ENCODE measurements around the gene DDOST.
A peak's percentile ranks its signal among the peaks of the same experiment; 100 is the strongest.

DDOST gene

DNA sequence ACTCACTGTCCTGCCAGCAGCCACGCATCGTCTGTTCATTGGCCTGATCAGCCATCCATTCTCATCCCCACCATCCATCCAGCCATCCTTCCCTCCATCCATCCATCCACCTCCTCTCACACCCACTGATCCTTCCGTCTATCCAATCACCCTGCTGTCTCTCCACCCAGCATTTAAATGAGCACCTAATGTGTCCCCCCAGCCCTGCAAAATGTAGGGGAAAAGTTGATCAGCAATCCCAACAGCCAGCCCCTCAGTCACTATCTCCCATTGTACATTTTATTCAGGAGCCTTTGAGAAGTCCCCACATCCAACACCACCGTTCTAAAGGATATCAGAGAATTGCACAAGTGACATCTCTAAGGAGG is 11.1 kb upstream of the DDOST start:
- H3K9ac ChIP-seq (ENCODE audit: low read length), result no peak overlapping the region
- H3K36me3 ChIP-seq (ENCODE audit: insufficient read depth, low read length), result no peaks in the 10 kb centered on the region
- no peak overlapping the region for H3K27ac ChIP-seq (ENCODE audit: low read depth, low read length)
- no peak overlapping the region for H3K4me3 ChIP-seq (ENCODE audit: low read depth in 1 of 2, low read length in 2 of 2)
- no peaks in the 10 kb centered on the region for H3K4me1 ChIP-seq (ENCODE audit: insufficient read depth, low read length)
- no peaks in the 10 kb centered on the region for H3K27me3 ChIP-seq (ENCODE audit: control insufficient read depth in 1 of 2, insufficient read depth in 2 of 2, low read length in 2 of 2)
- H3K9me3 ChIP-seq (ENCODE audit: low read length), result no peaks in the 10 kb centered on the region

DNA sequence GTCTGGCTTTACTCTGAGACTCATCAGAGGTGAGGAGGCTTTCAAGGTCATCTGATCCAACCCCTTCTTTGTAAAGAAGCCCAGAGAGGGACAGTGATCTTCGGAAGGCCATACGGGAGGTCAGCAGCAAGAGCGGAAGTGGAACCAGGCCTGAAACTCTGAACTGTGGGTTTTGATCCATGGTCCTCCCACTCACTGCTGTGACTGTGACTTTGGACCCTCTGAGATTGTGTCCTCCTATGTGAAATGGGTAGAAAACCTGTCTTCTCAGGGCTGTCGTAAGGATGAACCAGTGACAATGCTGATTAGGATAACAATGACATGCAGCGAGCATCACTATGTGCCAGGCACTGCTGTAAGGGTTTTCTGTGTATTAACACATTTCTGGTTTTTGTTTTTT is 9.8 kb upstream of the DDOST start:
- no peaks in the 10 kb centered on the region for H3K27me3 ChIP-seq (ENCODE audit: control insufficient read depth in 1 of 2, insufficient read depth in 2 of 2, low read length in 2 of 2)
- H3K36me3 ChIP-seq (ENCODE audit: insufficient read depth, low read length), result no peaks in the 10 kb centered on the region
- no peak overlapping the region for H3K9ac ChIP-seq (ENCODE audit: low read length)
- H3K4me1 ChIP-seq (ENCODE audit: insufficient read depth, low read length), result no peaks in the 10 kb centered on the region
- no peak overlapping the region for H3K27ac ChIP-seq (ENCODE audit: low read depth, low read length)
- H3K9me3 ChIP-seq (ENCODE audit: low read length), result no peaks in the 10 kb centered on the region
- no peak overlapping the region for H3K4me3 ChIP-seq (ENCODE audit: low read depth in 1 of 2, low read length in 2 of 2)

DNA sequence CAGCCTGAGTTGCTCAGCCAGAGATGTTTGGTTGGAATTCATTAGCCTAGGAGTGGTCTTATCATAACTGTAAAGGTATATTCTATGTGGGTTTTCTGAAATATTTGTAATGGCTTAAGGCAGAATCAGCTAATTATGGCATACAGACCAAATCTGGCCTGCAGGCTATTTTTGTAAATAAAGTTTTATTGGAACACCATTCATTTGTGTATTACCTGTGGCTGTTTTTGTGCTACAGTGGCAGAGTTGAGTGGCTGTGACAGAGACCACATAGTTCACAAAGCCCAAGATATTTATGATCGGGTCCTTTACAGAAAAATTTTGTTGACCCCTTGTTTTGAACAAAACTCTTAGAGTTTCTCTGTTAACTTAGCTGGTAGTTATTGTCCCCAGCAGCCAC is 7.4 kb upstream of the DDOST start:
- Histone ChIP-seq H3K4me1 (ENCODE audit: insufficient read depth, low read length) (no peaks in the 10 kb centered on the region), H3K9ac (ENCODE audit: low read length) (no peak overlapping the region), H3K27ac (ENCODE audit: low read depth, low read length) (no peak overlapping the region), H3K4me3 (ENCODE audit: low read depth in 1 of 2, low read length in 2 of 2) (no peak overlapping the region), H3K27me3 (ENCODE audit: control insufficient read depth in 1 of 2, insufficient read depth in 2 of 2, low read length in 2 of 2) (no peaks in the 10 kb centered on the region), H3K9me3 (ENCODE audit: low read length) (no peaks in the 10 kb centered on the region), H3K36me3 (ENCODE audit: insufficient read depth, low read length) (no peaks in the 10 kb centered on the region)

DNA sequence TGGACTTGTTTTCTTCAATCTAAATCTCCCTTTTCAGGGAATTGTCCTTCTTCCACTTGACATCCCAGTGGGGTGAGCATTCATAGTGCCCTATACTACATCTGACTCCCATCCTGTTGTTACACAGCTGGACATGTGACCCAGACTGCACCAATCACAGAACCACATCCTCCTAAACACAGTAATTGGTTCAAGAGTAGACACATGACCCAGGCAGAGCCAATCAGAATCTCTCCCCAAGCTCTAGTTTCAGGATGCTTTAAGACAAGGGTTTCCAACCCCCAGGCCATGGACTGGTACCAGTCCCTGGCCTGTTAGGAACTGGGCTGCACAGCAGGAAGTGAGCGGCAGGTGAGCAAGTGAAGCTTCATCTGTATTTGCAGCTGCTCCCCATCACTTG is 5.6 kb upstream of the DDOST start:
- Histone ChIP-seq H3K27me3 (ENCODE audit: control insufficient read depth in 1 of 2, insufficient read depth in 2 of 2, low read length in 2 of 2) (no peaks in the 10 kb centered on the region), H3K4me1 (ENCODE audit: insufficient read depth, low read length) (peaks cover 6% of the 10 kb centered on the region), H3K9me3 (ENCODE audit: low read length) (no peaks in the 10 kb centered on the region), H3K27ac (ENCODE audit: low read depth, low read length) (no peak overlapping the region), H3K4me3 (ENCODE audit: low read depth in 1 of 2, low read length in 2 of 2) (no peak overlapping the region), H3K9ac (ENCODE audit: low read length) (no peak overlapping the region), H3K36me3 (ENCODE audit: insufficient read depth, low read length) (no peaks in the 10 kb centered on the region)

DNA sequence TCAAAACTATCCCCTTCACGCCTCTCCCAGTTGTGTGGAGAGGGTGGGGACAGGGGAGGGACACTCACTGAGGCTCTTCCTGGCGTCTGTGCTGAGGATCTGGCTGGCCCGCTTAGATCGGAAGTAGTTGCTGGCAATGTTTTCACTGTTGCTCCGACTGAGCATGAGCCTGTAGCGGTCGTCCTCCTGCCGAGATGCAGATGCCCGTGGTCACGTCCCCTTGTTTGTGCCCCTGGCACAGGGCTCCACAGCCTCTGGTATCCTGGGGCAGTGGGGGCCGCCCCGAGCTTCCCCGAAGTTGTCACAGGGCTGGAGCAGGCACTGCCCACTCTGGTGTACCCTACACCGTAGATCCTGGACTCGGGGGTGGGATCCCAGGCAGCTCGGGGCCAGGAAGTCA is 5.0 kb upstream of the DDOST start:
- H3K27ac ChIP-seq (ENCODE audit: low read depth, low read length), result no peak overlapping the region

DNA sequence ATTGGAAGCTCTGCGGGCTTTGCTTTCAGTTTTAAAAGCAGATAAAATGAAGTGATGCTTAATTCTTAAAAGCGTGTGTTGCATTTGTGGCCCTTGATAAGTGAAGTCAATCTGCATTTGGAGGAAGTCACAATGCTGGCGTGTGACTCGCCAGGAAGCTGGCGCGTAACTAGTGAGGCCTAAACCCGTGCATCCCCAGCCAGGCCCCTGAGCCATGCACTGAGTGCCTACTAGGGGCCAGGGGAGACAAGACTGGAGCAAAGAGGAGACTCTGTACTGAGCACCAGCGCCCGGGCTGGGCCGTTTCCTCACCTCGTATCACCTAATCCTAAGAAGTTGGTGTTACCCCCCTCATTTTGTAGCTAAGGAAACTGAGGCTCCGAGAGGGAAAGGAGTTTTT is 4.6 kb upstream of the DDOST start:
- Histone ChIP-seq H3K4me3 (ENCODE audit: low read depth in 1 of 2, low read length in 2 of 2) (no peak overlapping the region), H3K9ac (ENCODE audit: low read length) (no peak overlapping the region), H3K36me3 (ENCODE audit: insufficient read depth, low read length) (no peaks in the 10 kb centered on the region), H3K27ac (ENCODE audit: low read depth, low read length) (no peak overlapping the region), H3K27me3 (ENCODE audit: control insufficient read depth in 1 of 2, insufficient read depth in 2 of 2, low read length in 2 of 2) (no peaks in the 10 kb centered on the region), H3K4me1 (ENCODE audit: insufficient read depth, low read length) (peaks cover 6% of the 10 kb centered on the region), H3K9me3 (ENCODE audit: low read length) (no peaks in the 10 kb centered on the region)

More for the DNA sequence above, 5.0 kb upstream of the DDOST start:
- no peaks in the 10 kb centered on the region for H3K36me3 ChIP-seq (ENCODE audit: insufficient read depth, low read length)
- no peak overlapping the region for H3K9ac ChIP-seq (ENCODE audit: low read length)
- no peaks in the 10 kb centered on the region for H3K27me3 ChIP-seq (ENCODE audit: control insufficient read depth in 1 of 2, insufficient read depth in 2 of 2, low read length in 2 of 2)
- no peaks in the 10 kb centered on the region for H3K9me3 ChIP-seq (ENCODE audit: low read length)
- H3K4me3 ChIP-seq (ENCODE audit: low read depth in 1 of 2, low read length in 2 of 2), result no peak overlapping the region
- H3K4me1 ChIP-seq (ENCODE audit: insufficient read depth, low read length), result peaks cover 6% of the 10 kb centered on the region

DNA sequence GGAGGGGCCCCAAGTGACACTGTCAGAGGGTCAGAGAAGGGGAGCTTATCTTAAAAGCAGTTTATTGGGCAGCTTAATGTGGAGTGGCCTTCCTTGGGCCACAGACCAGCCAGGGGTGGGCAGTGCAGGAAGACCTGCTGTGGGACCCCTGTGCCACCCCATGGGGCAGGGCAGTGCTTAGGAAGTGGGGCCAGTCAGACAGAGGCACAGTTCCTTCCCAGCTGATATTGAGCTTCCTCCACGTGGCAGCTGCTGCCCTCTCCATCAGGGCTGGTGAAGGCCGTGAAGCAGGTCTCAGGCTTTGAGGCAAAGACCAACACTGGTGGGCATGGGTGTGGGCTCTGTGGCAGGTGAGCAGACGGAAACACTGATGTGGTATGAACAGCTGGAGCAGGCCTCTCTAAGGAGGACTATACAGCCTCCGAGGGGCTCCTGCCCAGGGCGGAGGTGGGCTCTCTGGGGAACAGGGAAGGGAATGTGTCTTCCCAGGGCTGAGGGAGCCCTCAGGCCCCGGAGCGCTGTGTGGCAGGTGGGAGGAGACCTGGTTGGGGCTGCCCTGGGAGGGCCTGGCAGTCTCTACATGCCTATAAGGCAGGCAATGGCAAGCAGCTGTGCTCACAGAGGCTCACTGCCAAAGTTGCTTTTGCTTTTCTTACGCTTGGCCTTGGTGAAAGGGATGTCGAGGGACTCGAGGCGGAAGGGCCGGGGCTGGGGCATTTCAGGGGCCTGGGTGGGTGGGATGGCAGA is 3.0 kb upstream of the DDOST start:
- peaks cover 20% of the 10 kb centered on the region for H3K4me1 ChIP-seq (ENCODE audit: insufficient read depth, low read length)
- no peaks in the 10 kb centered on the region for H3K27me3 ChIP-seq (ENCODE audit: control insufficient read depth in 1 of 2, insufficient read depth in 2 of 2, low read length in 2 of 2)
- no peak overlapping the region for H3K27ac ChIP-seq (ENCODE audit: low read depth, low read length)
- peaks cover 7% of the 10 kb centered on the region for H3K36me3 ChIP-seq (ENCODE audit: insufficient read depth, low read length)
- no peaks in the 10 kb centered on the region for H3K9me3 ChIP-seq (ENCODE audit: low read length)
- H3K4me3 ChIP-seq (ENCODE audit: low read depth in 1 of 2, low read length in 2 of 2), result no peak overlapping the region
- no peak overlapping the region for H3K9ac ChIP-seq (ENCODE audit: low read length)

DNA sequence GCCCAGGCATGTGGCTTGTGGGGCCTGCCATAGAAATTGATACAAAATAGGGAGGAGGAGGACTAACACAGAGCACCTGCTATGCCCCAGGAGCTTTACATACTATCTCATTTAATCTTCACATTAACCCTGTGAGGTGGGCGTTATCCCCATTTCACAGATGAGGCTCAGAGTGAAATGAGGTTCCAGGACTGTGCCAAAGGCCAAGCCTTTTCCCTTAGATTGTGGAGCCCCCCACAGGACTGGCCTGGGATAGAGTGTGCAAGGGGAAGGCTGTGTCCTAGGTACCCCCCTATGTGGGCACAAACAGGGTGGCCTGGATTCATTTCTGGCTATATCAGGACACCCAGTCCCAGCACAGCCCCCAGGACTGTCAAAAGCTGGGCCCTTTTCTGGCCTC is 2.2 kb upstream of the DDOST start:
- no peak overlapping the region for H3K27ac ChIP-seq (ENCODE audit: low read depth, low read length)
- H3K9me3 ChIP-seq (ENCODE audit: low read length), result no peaks in the 10 kb centered on the region
- H3K4me1 ChIP-seq (ENCODE audit: insufficient read depth, low read length), result peaks cover 20% of the 10 kb centered on the region
- no peaks in the 10 kb centered on the region for H3K27me3 ChIP-seq (ENCODE audit: control insufficient read depth in 1 of 2, insufficient read depth in 2 of 2, low read length in 2 of 2)
- peaks cover 7% of the 10 kb centered on the region for H3K36me3 ChIP-seq (ENCODE audit: insufficient read depth, low read length)
- H3K4me3 ChIP-seq (ENCODE audit: low read depth in 1 of 2, low read length in 2 of 2), result no peak overlapping the region
- H3K9ac ChIP-seq (ENCODE audit: low read length), result no peak overlapping the region

DNA sequence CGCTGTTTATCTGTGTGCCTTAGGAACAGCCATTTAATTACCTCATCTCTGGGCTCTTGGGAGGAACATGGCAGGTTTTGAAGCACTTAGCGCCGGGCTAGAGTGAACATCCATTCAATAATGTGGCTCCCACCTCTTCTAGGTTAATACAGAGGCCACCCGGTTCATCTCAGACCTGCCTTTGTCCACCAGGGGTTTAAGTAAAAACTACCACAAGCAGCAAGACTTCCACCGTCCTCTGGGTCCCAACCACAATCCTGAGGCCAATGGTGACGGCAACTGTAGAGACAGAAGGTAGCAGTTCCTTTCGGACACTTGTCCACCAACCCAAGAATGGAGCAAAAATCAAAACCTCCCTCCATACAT is 924 bp upstream of the DDOST start:
- Histone ChIP-seq H3K27me3 (ENCODE audit: control insufficient read depth in 1 of 2, insufficient read depth in 2 of 2, low read length in 2 of 2) (no peaks in the 10 kb centered on the region), H3K36me3 (ENCODE audit: insufficient read depth, low read length) (peaks cover 14% of the 10 kb centered on the region), H3K9ac (ENCODE audit: low read length) (peak overlapping the region; percentile 44), H3K4me3 (ENCODE audit: low read depth in 1 of 2, low read length in 2 of 2) (peak overlapping the region; percentile 88 to 90), H3K9me3 (ENCODE audit: low read length) (no peaks in the 10 kb centered on the region), H3K27ac (ENCODE audit: low read depth, low read length) (peak overlapping the region; percentile 67), H3K4me1 (ENCODE audit: insufficient read depth, low read length) (peaks cover 20% of the 10 kb centered on the region)

DNA sequence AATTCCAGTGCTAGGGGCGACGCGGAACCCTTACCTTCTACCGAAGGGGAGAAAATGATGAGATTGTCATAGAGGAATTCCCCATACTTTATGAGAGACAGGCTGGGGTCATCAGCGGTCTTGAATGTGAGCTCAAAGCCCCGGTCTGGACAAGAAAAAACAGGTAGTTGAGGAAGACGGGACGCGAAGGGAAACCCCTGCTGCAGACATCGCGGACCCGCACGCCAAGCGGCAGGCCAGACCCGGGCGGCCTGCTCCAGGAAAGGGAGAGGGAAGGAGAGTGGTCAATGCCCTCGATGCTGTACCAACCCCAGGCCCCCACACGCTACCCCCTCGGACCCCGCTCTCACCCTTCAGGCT is 342 bp downstream of the DDOST start:
- Histone ChIP-seq H3K4me3 (ENCODE audit: low read depth in 1 of 2, low read length in 2 of 2) (peak overlapping the region; percentile 89 to 90), H3K36me3 (ENCODE audit: insufficient read depth, low read length) (peaks cover 26% of the 10 kb centered on the region), H3K27me3 (ENCODE audit: control insufficient read depth in 1 of 2, insufficient read depth in 2 of 2, low read length in 2 of 2) (no peaks in the 10 kb centered on the region), H3K9me3 (ENCODE audit: low read length) (no peaks in the 10 kb centered on the region), H3K27ac (ENCODE audit: low read depth, low read length) (peak overlapping the region; percentile 66), H3K4me1 (ENCODE audit: insufficient read depth, low read length) (peaks cover 20% of the 10 kb centered on the region), H3K9ac (ENCODE audit: low read length) (peak overlapping the region; percentile 5)

DNA sequence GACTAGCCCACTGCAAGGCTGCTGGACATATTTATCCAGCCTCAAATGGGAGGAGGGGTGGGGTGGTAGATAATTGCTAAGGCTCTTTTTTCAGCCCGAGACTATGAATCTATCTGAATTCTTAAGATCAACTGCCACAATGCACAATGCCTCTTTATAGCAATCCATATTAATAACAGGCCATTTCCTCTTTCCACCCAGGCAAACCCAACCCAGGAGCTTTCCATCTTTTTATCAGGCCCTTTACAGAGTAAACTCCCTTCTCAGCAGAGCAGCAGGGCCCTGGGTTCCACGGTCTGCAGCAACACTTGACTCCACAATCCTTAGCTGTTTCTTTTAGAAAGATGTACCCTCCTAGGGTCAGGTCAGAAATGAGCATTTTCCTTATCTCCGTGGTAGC is 806 bp downstream of the DDOST start:
- peaks cover 31% of the 10 kb centered on the region for H3K36me3 ChIP-seq (ENCODE audit: insufficient read depth, low read length)
- H3K27ac ChIP-seq (ENCODE audit: low read depth, low read length), result peak overlapping the region; percentile 66
- no peaks in the 10 kb centered on the region for H3K27me3 ChIP-seq (ENCODE audit: control insufficient read depth in 1 of 2, insufficient read depth in 2 of 2, low read length in 2 of 2)

DNA sequence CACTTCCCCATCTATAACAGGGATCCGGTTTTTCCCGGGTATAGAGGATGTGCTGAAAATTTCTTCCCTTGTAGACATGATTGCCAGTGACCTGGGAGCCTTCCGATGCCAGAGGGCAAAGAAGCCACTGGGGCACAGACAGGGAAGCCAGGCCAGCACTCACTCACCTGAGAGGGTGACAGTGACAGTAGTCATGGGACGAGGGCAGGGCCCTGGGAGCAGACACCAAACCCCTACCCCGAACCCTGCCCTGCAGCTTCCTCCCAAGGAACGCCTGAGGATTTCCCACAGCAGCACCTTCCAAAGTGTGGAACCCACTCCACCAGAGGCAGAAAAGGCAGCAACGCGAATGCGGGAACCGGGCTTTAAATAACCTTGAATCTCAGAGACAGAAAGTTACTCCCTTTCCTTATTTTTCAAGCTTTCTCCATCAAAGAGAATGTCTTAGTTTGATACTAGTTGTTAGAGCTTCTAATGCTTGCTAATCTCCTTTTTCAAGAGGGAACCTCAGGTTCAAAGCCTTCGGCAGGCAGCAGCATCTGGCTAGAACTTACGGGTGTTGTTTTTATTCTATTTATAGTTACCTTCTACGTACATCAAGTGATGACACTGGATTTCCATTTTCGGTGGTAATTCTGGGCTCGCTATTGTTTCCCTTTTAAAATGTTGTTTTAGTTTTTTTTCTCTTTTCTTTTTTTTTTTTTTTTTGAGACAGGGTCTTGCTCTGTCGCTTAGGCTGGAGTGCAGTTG is 2.8 kb downstream of the DDOST start:
- Histone ChIP-seq H3K9ac (ENCODE audit: low read length) (no peak overlapping the region), H3K4me3 (ENCODE audit: low read depth in 1 of 2, low read length in 2 of 2) (no peak overlapping the region), H3K36me3 (ENCODE audit: insufficient read depth, low read length) (peaks cover 47% of the 10 kb centered on the region), H3K27ac (ENCODE audit: low read depth, low read length) (no peak overlapping the region), H3K9me3 (ENCODE audit: low read length) (no peaks in the 10 kb centered on the region), H3K4me1 (ENCODE audit: insufficient read depth, low read length) (peaks cover 20% of the 10 kb centered on the region), H3K27me3 (ENCODE audit: control insufficient read depth in 1 of 2, insufficient read depth in 2 of 2, low read length in 2 of 2) (no peaks in the 10 kb centered on the region)

More for the DNA sequence above, 806 bp downstream of the DDOST start:
- peak overlapping the region; percentile 89 to 90 for H3K4me3 ChIP-seq (ENCODE audit: low read depth in 1 of 2, low read length in 2 of 2)
- peaks cover 20% of the 10 kb centered on the region for H3K4me1 ChIP-seq (ENCODE audit: insufficient read depth, low read length)
- H3K9me3 ChIP-seq (ENCODE audit: low read length), result no peaks in the 10 kb centered on the region
- H3K9ac ChIP-seq (ENCODE audit: low read length), result peak overlapping the region; percentile 5
